Spinal cord (tissue), 10 donors: ENCODE results near the gene TLK2. TPM values are rescaled to one million over a fixed set of nuclear protein-coding genes. Genes with fewer than 3 reads are reported as not detected.

Source experiments
- DNase-seq, 6 donors: peaks; one replicate each; pipeline versions ENCODE4 v3.0.0 to v3.0.0-alpha.2; 2013 to 2015; ENCODE audit warnings: low spot score in 6 of 6, low read depth in 4 of 6
- H3K27ac ChIP-seq: one replicate; pipeline ENCODE4 v1.5.1; 2013; ENCODE audit warnings: low read depth, low read length, control low read depth
- H3K27me3 ChIP-seq: one replicate; pipeline ENCODE4 v1.6.1; 2013; ENCODE audit warnings: low read length; ENCODE audit not compliant: control insufficient read depth, insufficient read depth
- H3K36me3 ChIP-seq: one replicate; pipeline ENCODE4 v1.6.1; 2013; ENCODE audit warnings: low read length; ENCODE audit not compliant: control insufficient read depth, insufficient read depth
- H3K4me1 ChIP-seq: one replicate; pipeline ENCODE4 v1.6.1; 2013; ENCODE audit warnings: low read length; ENCODE audit not compliant: control insufficient read depth, insufficient read depth
- H3K4me3 ChIP-seq: one replicate; pipeline ENCODE4 v1.5.1; 2013; ENCODE audit warnings: low read depth, low read length, control low read depth
- H3K9me3 ChIP-seq: one replicate; pipeline ENCODE4 v1.6.1; 2013; ENCODE audit warnings: low read length; ENCODE audit not compliant: control insufficient read depth, insufficient read depth
- WGBS: methylation state at CpG from one replicate; pipeline ENCODE4 v1.1.5; 2013; ENCODE audit warnings: missing lambda C conversion rate; ENCODE audit not compliant: insufficient coverage; 5-methylcytosine and 5-hydroxymethylcytosine counted together
- polyA plus RNA-seq, 2 donors: library from polyadenylated mRNA; unstranded; fragments of 120-200 nt; gene quantifications; one replicate each; pipeline ENCODE4 v1.2.1, GENCODE V29; 2013; ENCODE audit not compliant: insufficient read length in 2 of 2
- total RNA-seq, 2 donors: library from RNA; depleted of rRNA in 1 of 2; stranded (reverse); fragments of 120-200 nt in 1 of 2; fragments of >200 nt in 1 of 2; gene quantifications; one replicate each; pipeline versions ENCODE4 v1.2.3 to v1.2.4, GENCODE V29; 2013 to 2014
- donor health status: healthy.

Gene TLK2
- total and polyA plus RNA-seq, 4 donors, result 53.4 to 65.5 (median 54.9) TPM

DNA sequence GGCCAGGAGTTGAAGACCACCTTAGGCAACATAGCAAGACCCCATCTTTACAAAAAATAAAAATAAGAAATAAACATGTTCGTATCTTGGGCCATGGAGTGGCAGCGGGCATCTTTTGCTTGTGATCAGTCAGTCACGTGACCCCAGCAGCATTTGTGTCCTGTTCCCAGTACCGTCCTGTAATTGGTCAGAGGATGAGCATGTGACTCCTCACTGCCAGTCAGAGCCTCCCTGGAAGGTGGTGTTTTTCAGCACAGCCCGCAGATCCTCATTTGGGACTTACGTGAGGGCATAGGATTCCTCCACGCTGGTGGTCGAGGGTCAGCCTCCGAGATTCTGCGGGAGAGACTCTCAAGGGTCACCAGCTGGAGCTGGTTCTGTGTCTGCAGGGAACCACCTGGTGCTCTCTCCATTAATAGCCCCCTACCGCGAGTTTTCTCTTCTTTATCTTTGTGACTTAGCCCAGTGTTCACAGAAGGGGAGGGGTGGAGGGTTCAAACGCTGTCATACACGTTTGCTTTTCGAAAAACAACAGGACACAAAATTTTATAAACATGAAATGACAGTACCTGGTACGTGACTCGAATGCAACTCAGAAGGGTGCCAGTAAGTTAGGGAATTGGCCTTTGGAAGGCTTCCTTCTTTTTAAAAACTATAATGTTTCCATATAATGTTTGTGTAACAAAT is 166.0 kb downstream of the TLK2 start:
- Histone ChIP-seq H3K4me1 (peaks cover 4% of the 10 kb centered on the region), H3K9me3 (no peaks in the 10 kb centered on the region), H3K27ac (no peak overlapping the region), H3K36me3 (peaks cover 2% of the 10 kb centered on the region), H3K4me3 (no peak overlapping the region), H3K27me3 (no peaks in the 10 kb centered on the region)
- DNase-seq, result peak in 1 of 6 donors; percentile 65
- WGBS, result 59% methylated on average over 10 of the region's 17 CpGs

DNA sequence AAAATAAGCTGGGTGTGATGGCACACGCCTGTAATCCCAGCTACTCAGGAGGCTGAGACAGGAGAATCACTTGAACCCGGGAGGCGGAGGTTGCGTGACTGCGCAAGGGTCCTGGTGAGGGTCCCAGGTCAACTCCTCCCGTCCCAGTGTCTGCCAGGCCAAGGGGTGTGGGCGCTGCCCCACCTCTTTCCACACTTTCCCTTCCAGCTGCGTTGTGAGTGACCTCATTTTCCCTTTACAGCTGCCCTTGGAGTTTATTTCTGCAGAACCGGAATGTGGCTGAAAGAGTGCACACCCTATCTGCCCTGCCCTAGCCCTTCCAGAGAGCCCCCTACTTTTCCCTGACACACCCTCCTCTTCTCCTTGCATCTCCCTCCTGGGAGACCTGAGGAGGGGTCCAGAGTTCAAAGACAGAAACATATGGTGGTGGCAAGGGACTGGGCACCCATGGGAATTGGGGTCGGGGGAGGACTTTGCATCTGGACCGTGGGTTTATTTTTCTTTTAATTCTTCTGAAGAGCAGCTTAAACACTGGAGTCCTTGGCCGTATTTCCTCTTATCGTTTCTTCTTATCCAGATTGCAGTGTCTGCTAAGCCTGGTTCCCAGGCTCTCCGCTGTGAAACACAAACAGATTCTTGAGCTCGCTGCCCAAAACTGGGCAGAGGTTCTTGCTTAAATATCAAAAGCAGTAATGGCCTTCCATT is 169.8 kb downstream of the TLK2 start:
- Histone ChIP-seq H3K27me3 (no peaks in the 10 kb centered on the region), H3K4me1 (peaks cover 19% of the 10 kb centered on the region), H3K9me3 (no peaks in the 10 kb centered on the region), H3K27ac (peak overlapping the region; percentile 70), H3K36me3 (peaks cover 2% of the 10 kb centered on the region), H3K4me3 (no peak overlapping the region)
- peak in 1 of 6 donors; percentile 49 for DNase-seq
- WGBS, result 84% methylated on average over 13 of the region's 15 CpGs

DNA sequence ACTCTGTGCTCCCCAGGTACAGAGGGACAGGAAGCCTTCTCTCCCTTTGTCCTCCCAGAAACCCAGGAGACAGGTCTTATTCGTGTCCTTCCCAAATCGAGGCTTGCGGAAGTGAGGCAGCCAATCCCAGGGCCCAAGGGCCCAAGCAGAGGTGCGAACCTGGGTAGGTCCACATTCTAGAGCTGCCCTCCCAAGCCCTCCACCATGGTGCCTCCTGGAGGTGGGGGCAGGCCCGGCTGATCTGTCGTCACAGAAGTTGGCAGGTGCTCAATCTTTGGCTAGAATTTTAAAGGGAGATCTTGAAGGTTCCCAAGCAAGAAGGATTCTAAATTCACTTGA is 170.3 kb downstream of the TLK2 start:
- no peak for DNase-seq
- 70% methylated on average over 6 of the region's 6 CpGs for WGBS
- H3K4me1 ChIP-seq, result peaks cover 24% of the 10 kb centered on the region
- H3K27me3 ChIP-seq, result no peaks in the 10 kb centered on the region
- no peaks in the 10 kb centered on the region for H3K9me3 ChIP-seq
- H3K36me3 ChIP-seq, result peaks cover 2% of the 10 kb centered on the region
- no peak overlapping the region for H3K4me3 ChIP-seq
- H3K27ac ChIP-seq, result peak overlapping the region; percentile 70

DNA sequence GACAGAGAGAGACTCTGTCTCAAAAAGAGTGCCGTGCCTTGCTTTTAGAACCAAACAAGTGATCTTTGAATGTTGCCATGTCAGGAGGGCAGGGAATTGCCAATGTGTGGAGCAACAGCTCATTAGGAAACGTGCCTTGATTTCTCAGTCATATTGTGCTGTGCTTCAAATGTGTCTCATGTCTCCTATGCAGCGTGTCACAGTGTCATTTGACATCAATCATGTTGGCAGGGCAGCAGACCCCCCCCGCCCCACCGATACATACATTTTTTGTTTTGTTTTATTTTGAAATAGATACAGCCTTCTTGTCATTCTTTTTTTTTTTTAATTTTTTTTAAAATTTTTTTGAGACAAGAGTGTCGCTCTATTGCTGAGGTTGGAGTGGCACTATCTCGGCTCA is 170.9 kb downstream of the TLK2 start:
- H3K27ac ChIP-seq, result peak overlapping the region; percentile 70
- H3K27me3 ChIP-seq, result no peaks in the 10 kb centered on the region
- WGBS, result 58% methylated on average over 3 of the region's 7 CpGs
- H3K36me3 ChIP-seq, result peaks cover 2% of the 10 kb centered on the region
- no peak for DNase-seq
- H3K9me3 ChIP-seq, result no peaks in the 10 kb centered on the region
- peaks cover 30% of the 10 kb centered on the region for H3K4me1 ChIP-seq
- H3K4me3 ChIP-seq, result no peak overlapping the region

DNA sequence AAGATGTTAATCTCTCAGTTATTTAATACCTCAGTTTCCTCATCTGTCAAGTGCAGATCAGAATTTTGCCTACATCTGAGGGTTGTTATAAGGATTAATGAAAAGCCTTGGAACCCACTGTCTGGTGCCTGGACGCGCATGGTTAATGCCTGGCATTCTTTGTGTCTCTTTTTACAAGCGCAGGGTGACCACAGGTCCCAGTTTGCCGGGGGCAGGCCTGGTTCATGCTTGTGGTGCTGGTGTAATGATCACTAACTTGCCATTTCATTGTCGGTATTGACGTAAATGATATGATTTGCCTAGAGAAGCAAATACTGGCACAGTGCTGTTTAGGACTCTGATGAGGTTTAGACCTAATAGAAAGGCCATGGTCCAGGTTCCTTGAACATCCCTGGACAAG is 172.0 kb downstream of the TLK2 start:
- no peaks in the 10 kb centered on the region for H3K27me3 ChIP-seq
- peaks cover 30% of the 10 kb centered on the region for H3K4me1 ChIP-seq
- DNase-seq, result no peak
- 97% methylated on average over 6 of the region's 6 CpGs for WGBS
- H3K27ac ChIP-seq, result no peak overlapping the region
- H3K36me3 ChIP-seq, result peaks cover 5% of the 10 kb centered on the region
- H3K4me3 ChIP-seq, result no peak overlapping the region
- H3K9me3 ChIP-seq, result no peaks in the 10 kb centered on the region

DNA sequence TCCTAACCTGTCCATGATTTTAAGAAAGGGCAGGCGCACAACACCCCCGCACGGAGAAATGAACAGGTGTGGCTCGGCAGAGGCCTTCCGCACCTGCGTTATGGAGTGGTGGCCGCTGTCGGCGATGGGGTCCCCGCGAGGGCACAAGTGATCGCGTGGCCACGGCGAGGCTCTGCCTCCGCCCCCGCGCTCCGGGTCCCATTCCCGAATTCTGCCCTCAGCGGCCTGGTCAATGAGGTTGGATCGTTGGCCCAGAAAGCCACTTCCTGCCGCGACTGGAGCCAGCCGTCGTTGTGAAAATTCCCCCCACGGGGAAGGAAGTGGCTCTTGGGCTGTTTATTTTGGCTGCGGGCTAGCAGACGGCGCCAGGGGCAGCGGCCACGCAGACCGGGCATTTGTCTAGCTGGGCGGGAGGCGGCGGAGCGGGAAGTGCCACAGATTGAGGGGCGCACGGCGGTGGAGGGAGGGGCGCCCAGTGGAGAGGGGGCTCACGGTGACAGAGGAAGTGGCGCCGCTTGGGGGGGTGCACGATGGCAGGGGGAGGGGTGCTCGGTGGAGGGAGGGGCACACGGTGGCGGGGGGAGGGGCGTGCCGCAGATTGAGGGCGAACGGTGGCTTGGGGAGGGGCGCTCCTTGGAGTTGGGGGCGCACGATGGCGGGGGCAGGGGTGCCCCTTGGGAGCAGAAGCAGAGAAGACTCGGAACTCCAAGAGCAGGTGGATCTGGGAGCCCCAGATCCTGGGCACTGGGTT is 173.8 kb downstream of the TLK2 start:
- Histone ChIP-seq H3K9me3 (no peaks in the 10 kb centered on the region), H3K4me3 (peak overlapping the region; percentile 40), H3K4me1 (peaks cover 42% of the 10 kb centered on the region), H3K27ac (peak overlapping the region; percentile 83), H3K27me3 (no peaks in the 10 kb centered on the region), H3K36me3 (peaks cover 5% of the 10 kb centered on the region)
- peak in 2 of 6 donors; percentile 74 to 76 for DNase-seq
- 3% methylated on average over 50 of the region's 57 CpGs for WGBS

DNA sequence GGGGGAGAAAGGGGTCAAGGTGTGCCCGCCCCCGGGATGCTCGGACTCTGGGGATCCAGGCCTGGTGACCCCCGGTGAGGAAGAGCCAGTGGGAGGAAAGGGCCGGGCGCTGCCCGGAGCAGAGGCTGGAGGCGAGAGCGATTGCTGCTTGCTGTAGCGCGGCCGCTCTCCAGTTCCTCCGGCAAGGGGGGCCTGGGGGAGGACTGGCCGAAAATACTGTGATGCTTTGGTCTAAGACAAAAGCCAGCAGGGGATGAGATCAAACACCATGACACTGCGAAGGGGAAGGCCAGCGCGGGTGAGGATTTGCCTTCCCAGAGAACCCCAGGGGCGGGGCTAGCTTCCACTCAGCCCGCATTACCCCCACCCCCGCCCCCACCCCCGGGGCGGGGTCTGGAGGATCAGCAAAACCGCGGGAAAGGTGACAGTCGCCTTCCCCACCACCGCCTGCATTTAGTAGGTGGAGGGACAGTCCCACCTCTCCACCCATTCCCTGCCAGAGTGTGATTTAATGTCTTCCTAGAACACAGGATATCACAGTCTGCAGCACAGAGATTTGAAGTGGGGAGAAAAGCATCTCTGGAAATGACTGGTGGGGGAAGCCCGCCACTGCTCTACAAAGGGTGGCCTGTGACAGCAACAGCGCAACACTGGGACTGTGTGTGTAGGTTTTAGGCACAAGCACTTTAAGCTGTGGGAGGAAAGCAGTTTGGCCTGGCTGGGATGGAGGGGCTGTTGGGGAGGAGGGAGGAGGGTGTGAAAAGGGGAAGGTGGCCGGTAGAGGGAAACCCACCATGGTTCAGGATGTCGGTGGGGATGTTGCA is 174.6 kb downstream of the TLK2 start:
- peaks cover 4% of the 10 kb centered on the region for H3K36me3 ChIP-seq
- no peaks in the 10 kb centered on the region for H3K27me3 ChIP-seq
- no peaks in the 10 kb centered on the region for H3K9me3 ChIP-seq
- peaks cover 50% of the 10 kb centered on the region for H3K4me1 ChIP-seq
- peak in 3 of 6 donors; percentile 54 to 91 (median 90) for DNase-seq
- peak overlapping the region; percentile 40 for H3K4me3 ChIP-seq
- WGBS, result 2% methylated on average over 19 of the region's 30 CpGs
- peak overlapping the region; percentile 83 for H3K27ac ChIP-seq

DNA sequence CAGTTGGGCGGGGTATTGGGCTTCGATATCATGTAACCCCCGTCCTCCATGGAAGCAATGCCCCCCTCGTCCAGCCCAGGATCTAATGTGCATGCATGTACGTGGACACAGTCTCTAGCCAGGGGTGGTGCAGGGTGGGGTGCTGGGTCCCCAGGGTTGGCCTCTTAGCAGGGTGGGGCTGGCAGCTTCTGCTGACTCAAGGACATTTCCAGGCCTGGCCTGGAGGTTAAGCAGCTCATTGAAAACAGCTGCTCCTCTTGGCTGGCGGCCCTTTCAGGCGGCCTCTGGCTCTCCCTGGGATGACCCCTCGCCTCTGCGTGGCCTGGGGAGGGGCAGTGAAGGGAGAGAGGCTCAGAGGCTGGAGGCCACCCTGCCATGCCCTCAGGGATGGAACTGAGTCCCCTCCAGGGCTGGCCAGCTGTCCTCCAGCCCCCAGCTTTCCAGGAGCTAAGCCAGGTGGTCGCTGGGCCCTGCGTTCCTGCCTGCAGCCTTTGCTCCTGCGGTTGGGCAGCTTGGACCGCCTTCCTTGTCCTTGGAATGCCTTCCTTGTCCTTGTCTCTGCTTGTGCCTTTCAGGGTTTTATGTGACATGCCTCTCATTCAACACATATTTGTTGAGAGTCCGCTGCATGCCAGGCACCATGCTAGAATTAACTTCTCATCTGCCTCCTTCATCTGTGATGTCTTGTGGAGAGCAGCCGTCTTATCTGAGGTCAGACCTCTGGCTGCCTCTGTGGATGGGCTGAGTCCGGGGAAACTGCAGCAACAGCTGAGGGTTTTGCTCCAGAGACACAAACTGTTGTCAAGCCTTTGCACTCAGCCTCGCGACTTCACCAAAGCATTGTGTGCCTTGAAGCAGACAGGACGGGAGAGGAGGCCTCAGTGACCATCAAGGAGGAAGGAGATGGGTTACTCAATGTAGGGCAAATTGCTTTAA is 175.5 kb downstream of the TLK2 start:
- peak in 2 of 6 donors; percentile 11 to 69 for DNase-seq
- Histone ChIP-seq H3K27me3 (no peaks in the 10 kb centered on the region), H3K4me1 (peaks cover 55% of the 10 kb centered on the region), H3K36me3 (peaks cover 3% of the 10 kb centered on the region), H3K9me3 (no peaks in the 10 kb centered on the region), H3K4me3 (no peak overlapping the region), H3K27ac (peak overlapping the region; percentile 83)
- WGBS, result 56% methylated on average over 17 of the region's 19 CpGs
